ENCODE data around the gene NT5M.

- TF ChIP-seq POLR2A (IDR thresholded peaks at IDR 0.05) (no peak), CTCF (IDR thresholded peaks at IDR 0.05) (no peak)
Observed at GRCh38 chr17:17300624-17301568, 2.3 kb upstream of the NT5M start.
